Smooth muscle cell (in vitro differentiated cells): ENCODE measurements around the gene SPI1. TPM values are rescaled to one million over a fixed set of nuclear protein-coding genes. Genes with fewer than 3 reads are reported as not detected.

Experiments used
- DNase-seq: peaks from one replicate; lab custom pipeline; 2025; ENCODE audit not compliant: unreplicated experiment; lab: John Stamatoyannopoulos, UW
- H2AFZ ChIP-seq: fragments of 200-600 bp; sonication (generic); 2 replicates; pipeline ENCODE4 v1.6.0; 2016; ENCODE audit warnings: antibody characterized with exemption, low read depth, mild to moderate bottlenecking
- H3F3A ChIP-seq: fragments of 200-600 bp; sonication (generic); 2 replicates; pipeline ENCODE4 v1.6.0; 2017; ENCODE audit warnings: antibody characterized with exemption, low read depth
- H3K27ac ChIP-seq: fragments of 200-600 bp; sonication (generic); 2 replicates; pipeline ENCODE4 v1.5.1; 2016; ENCODE audit warnings: low read depth, mild to moderate bottlenecking
- H3K27me3 ChIP-seq: fragments of 200-600 bp; sonication (generic); 2 replicates; pipeline ENCODE4 v1.6.1; 2016; ENCODE audit warnings: low read depth, mild to moderate bottlenecking
- H3K36me3 ChIP-seq: fragments of 200-600 bp; sonication (generic); 2 replicates; pipeline ENCODE4 v1.5.1; 2016; ENCODE audit warnings: low read depth
- H3K4me1 ChIP-seq: fragments of 200-600 bp; sonication (generic); 2 replicates; pipeline ENCODE4 v1.5.1; 2016; ENCODE audit warnings: low read depth
- H3K4me2 ChIP-seq: fragments of 200-600 bp; sonication (generic); 2 replicates; pipeline ENCODE4 v1.6.0; 2016; ENCODE audit warnings: mild to moderate bottlenecking
- H3K4me3 ChIP-seq: fragments of 200-600 bp; sonication (generic); 2 replicates; pipeline ENCODE4 v1.5.1; 2016; ENCODE audit warnings: mild to moderate bottlenecking
- H3K79me2 ChIP-seq: fragments of 200-600 bp; sonication (generic); 2 replicates; pipeline ENCODE4 v1.6.0; 2016; ENCODE audit warnings: low read depth, mild to moderate bottlenecking
- H3K9ac ChIP-seq: fragments of 200-600 bp; sonication (generic); 2 replicates; pipeline ENCODE4 v1.6.0; 2016; ENCODE audit warnings: low read depth
- H3K9me3 ChIP-seq: fragments of 200-600 bp; sonication (generic); replicated peaks from 2 replicates; pipeline ENCODE4 v1.5.1; 2016; ENCODE audit warnings: low read depth
- H4K20me1 ChIP-seq: fragments of 200-600 bp; sonication (generic); 2 replicates; pipeline ENCODE4 v1.6.0; 2016; ENCODE audit warnings: low read depth
- CTCF ChIP-seq: fragments of 200-600 bp; sonication (generic); IDR thresholded peaks from 2 replicates; pipeline ENCODE4 v1.5.1; 2017; ENCODE audit warnings: borderline replicate concordance, mild to moderate bottlenecking, antibody characterized with exemption; ENCODE audit not compliant: insufficient read depth, poor library complexity, severe bottlenecking
- WGBS: methylation state at CpG from one replicate; pipeline ENCODE4 v1.1.7; 2016; ENCODE audit warnings: low lambda C conversion rate; 5-methylcytosine and 5-hydroxymethylcytosine counted together
- polyA plus RNA-seq: library from polyadenylated mRNA; unstranded; fragments of >200 nt; fragmentation: Nextera tagmentation; extraction: Ambion mirVana; gene quantifications from 2 replicates; pipeline ENCODE4 v1.2.1, GENCODE V29; 2016
- total RNA-seq: library from RNA; depleted of rRNA; stranded (reverse); fragments of >200 nt; gene quantifications from 2 replicates; pipeline ENCODE4 v1.2.3, GENCODE V29; 2014

The SPI1 gene
- total and polyA plus RNA-seq, 2 experiments from 2014 or later = not detected

DNA sequence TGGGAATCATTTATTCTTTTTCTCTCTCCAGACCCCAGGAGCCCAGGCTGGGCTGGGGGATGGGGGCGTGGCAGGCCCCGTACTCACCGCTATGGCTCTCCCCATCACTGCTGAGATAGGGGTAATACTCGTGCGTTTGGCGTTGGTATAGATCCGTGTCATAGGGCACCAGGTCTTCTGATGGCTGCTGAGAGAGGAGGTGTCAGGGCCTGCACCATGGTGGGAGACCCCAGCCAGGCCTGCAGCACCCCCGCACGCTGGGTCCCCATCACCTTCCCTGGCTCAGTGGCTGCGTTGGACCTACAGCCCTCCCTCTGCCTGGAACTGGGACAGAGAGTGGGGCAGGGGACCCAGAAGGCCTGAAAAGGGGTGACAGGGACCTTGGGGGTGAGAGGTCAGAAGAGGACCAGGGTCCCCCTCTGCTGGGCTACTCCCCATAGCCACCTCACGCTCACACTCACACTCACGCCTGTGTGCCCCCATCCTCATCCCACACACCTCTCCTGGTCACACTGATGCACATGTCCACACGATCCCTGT is 2.7 kb downstream of the SPI1 start:
- Histone ChIP-seq H3F3A (no peaks in the 10 kb centered on the region), H3K27ac (no peak overlapping the region), H3K27me3 (no peaks in the 10 kb centered on the region), H3K9ac (no peak overlapping the region), H3K79me2 (no peaks in the 10 kb centered on the region), H3K9me3 (no peaks in the 10 kb centered on the region), H3K36me3 (no peaks in the 10 kb centered on the region), H3K4me1 (no peaks in the 10 kb centered on the region), H2AFZ (no peak overlapping the region), H3K4me2 (no peak overlapping the region), H4K20me1 (no peaks in the 10 kb centered on the region), H3K4me3 (no peak overlapping the region)
- no peak for DNase-seq
- TF ChIP-seq CTCF = no peak
- WGBS = 91% methylated on average over 12 of the region's 13 CpGs

DNA sequence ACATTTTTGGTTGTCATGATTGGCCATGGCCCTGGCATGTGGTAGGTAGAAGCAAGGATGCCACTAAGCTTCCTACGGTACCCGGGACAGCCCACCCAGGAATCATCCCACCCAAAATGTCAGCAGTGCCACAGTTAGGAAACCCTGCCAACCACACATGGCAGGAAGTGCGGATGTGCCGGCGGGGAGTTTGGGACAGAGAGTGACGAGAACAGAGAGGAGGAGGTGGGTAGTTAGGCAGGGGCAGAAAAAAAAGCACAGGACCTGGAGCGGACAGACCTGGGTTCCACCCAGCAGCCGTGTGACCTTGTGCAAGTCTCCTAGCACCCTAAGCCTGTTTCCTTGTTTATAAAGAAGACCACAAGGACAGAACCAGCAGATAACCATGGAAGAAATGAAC is 3.3 kb downstream of the SPI1 start:
- H3K36me3 ChIP-seq = no peaks in the 10 kb centered on the region
- 94% methylated on average over 8 of the region's 8 CpGs for WGBS
- H3K4me2 ChIP-seq = no peak overlapping the region
- H3K9ac ChIP-seq = no peak overlapping the region
- no peaks in the 10 kb centered on the region for H3K4me1 ChIP-seq
- no peak overlapping the region for H2AFZ ChIP-seq
- no peak for DNase-seq
- no peaks in the 10 kb centered on the region for H3F3A ChIP-seq
- H3K9me3 ChIP-seq = no peaks in the 10 kb centered on the region
- H3K79me2 ChIP-seq = no peaks in the 10 kb centered on the region
- H4K20me1 ChIP-seq = no peaks in the 10 kb centered on the region
- no peaks in the 10 kb centered on the region for H3K27me3 ChIP-seq
- no peak overlapping the region for H3K27ac ChIP-seq
- H3K4me3 ChIP-seq = no peak overlapping the region
- no peak for TF ChIP-seq CTCF

DNA sequence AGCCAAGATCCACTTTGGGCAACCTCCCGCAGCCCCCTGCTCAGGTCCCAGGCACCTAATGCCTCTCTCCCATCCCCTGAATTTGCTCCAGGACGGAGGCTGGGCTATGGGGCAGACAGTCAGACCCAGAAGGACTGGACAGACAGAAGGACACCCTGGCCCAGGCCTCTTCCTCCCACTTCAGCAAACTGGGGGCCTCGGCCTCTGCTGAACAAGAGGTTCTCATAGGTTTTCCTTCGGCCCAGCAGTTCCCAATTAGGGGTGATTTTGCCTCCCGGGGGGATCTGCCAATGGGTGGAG is 3.7 kb downstream of the SPI1 start:
- Histone ChIP-seq H3K79me2 (no peaks in the 10 kb centered on the region), H3K4me2 (no peak overlapping the region), H3F3A (no peaks in the 10 kb centered on the region), H2AFZ (no peak overlapping the region), H3K27ac (no peak overlapping the region), H3K27me3 (no peaks in the 10 kb centered on the region), H3K4me1 (no peaks in the 10 kb centered on the region), H3K36me3 (no peaks in the 10 kb centered on the region), H3K4me3 (no peak overlapping the region), H3K9ac (no peak overlapping the region), H3K9me3 (no peaks in the 10 kb centered on the region), H4K20me1 (no peaks in the 10 kb centered on the region)
- WGBS = 88% methylated on average over 5 of the region's 5 CpGs
- DNase-seq = no peak
- no peak for TF ChIP-seq CTCF

GRCh38 chr11:47373876-47374719 is 4.2 kb downstream of the SPI1 start:
- Histone ChIP-seq H3K9ac (no peak overlapping the region), H3K9me3 (no peaks in the 10 kb centered on the region), H3K4me3 (no peak overlapping the region), H3K79me2 (no peaks in the 10 kb centered on the region), H3K4me2 (no peak overlapping the region), H2AFZ (no peak overlapping the region), H3F3A (no peaks in the 10 kb centered on the region), H4K20me1 (no peaks in the 10 kb centered on the region), H3K36me3 (no peaks in the 10 kb centered on the region), H3K4me1 (no peaks in the 10 kb centered on the region), H3K27ac (no peak overlapping the region), H3K27me3 (no peaks in the 10 kb centered on the region)
- 41% methylated on average over 19 of the region's 19 CpGs for WGBS
- TF ChIP-seq CTCF = peak; percentile 96
- DNase-seq = peak; percentile 56
